B cell (primary cell): ENCODE data around the gene EFNA3. TPM values are rescaled to one million over a fixed set of nuclear protein-coding genes. Genes with fewer than 3 reads are reported as not detected.

Experiments
- ATAC-seq: fragments of 200-7000 bp; cut with Tn5 transposase; one replicate; pipeline ENCODE4 v1.10.0; 2021; ENCODE audit warnings: low read depth, mild to moderate bottlenecking, moderate number of reproducible peaks, moderate library complexity
- CTCF ChIA-PET: fragments of 350-600 bp; sonication (Branson Sonifier 250); formaldehyde crosslinking; loops from one replicate; lab custom pipeline; 2021; ENCODE audit warnings: antibody characterized with exemption, inconsistent platforms; lab: Charles Lee
- POLR2A ChIA-PET: fragments of 350-600 bp; sonication (Branson Sonifier 250); formaldehyde crosslinking; loops from one replicate; lab custom pipeline; 2021; ENCODE audit warnings: antibody characterized with exemption; lab: Charles Lee
- DNase-seq: peaks from one replicate; pipeline ENCODE4 v3.0.0; 2013
- H2AFZ ChIP-seq: 2 replicates; pipeline ENCODE4 v1.6.1; 2012; ENCODE audit warnings: mild to moderate bottlenecking, low read depth, low read length; ENCODE audit not compliant: insufficient read depth, poor library complexity, severe bottlenecking
- H3K27ac ChIP-seq, 2 donors: 1 replicate in 1 of 2; 2 replicates in 1 of 2; pipeline ENCODE4 v1.5.1; 2012 to 2013; ENCODE audit warnings: low read length in 2 of 2, mild to moderate bottlenecking in 2 of 2, moderate library complexity in 1 of 2
- H3K27me3 ChIP-seq, 4 experiments: fragments of 200-600 bp in 1 of 4; sonication (generic) in 1 of 4; replicated peaks in 1 of 4; 1 replicate in 2 of 4; 2 replicates in 2 of 4; pipeline versions ENCODE4 v1.6.1 to v1.7.0; 2013 to 2016; ENCODE audit warnings: low read length in 3 of 4, mild to moderate bottlenecking in 2 of 4, mixed read lengths in 1 of 4, moderate library complexity in 1 of 4; ENCODE audit not compliant: insufficient read depth in 4 of 4, control insufficient read depth in 3 of 4; ENCODE audit errors: control extremely low read depth in 1 of 4
- H3K36me3 ChIP-seq, 2 experiments: replicated peaks in 1 of 2; 1 replicate in 1 of 2; 2 replicates in 1 of 2; pipeline versions ENCODE4 v1.6.1 to v1.7.1; 2013; ENCODE audit warnings: low read length in 1 of 2; ENCODE audit not compliant: insufficient read depth in 2 of 2, control insufficient read depth in 1 of 2; ENCODE audit errors: control extremely low read depth in 1 of 2, extremely low read depth in 1 of 2
- H3K4me1 ChIP-seq, 2 donors: fragments of 200-600 bp in 1 of 2; sonication (generic) in 1 of 2; 1 replicate in 1 of 2; 2 replicates in 1 of 2; pipeline versions ENCODE4 v1.5.1 to v1.6.1; 2013 to 2017; ENCODE audit warnings: low read length in 2 of 2; ENCODE audit not compliant: control insufficient read depth in 2 of 2, insufficient read depth in 2 of 2
- H3K4me2 ChIP-seq: replicated peaks from 2 replicates; pipeline ENCODE3; 2012; ENCODE audit warnings: mild to moderate bottlenecking, low read depth, low read length; ENCODE audit not compliant: poor library complexity, severe bottlenecking
- H3K4me3 ChIP-seq, 5 experiments: fragments of 200-600 bp in 1 of 5; sonication (generic) in 1 of 5; 1 replicate in 3 of 5; 2 replicates in 2 of 5; pipeline versions ENCODE4 v1.5.1 to v1.7.0; 2011 to 2016; ENCODE audit warnings: low read length in 4 of 5, mild to moderate bottlenecking in 4 of 5, low read depth in 2 of 5, control low read depth in 1 of 5, moderate library complexity in 1 of 5; ENCODE audit not compliant: insufficient read depth in 1 of 5; ENCODE audit errors: control extremely low read depth in 1 of 5, extremely low read depth in 1 of 5
- H3K79me2 ChIP-seq: fragments of 200-600 bp; sonication (generic); one replicate; pipeline ENCODE4 v1.6.0; 2016; ENCODE audit warnings: low read length; ENCODE audit not compliant: control insufficient read depth, insufficient read depth
- H3K9ac ChIP-seq: fragments of 200-600 bp; sonication (generic); 2 replicates; pipeline ENCODE4 v1.6.1; 2017; ENCODE audit warnings: mild to moderate bottlenecking, low read length, moderate library complexity
- H3K9me3 ChIP-seq, 3 donors: one replicate each; pipeline versions ENCODE4 v1.6.1 to v1.7.1; 2013; ENCODE audit warnings: low read length in 2 of 3; ENCODE audit not compliant: control insufficient read depth in 2 of 3, insufficient read depth in 1 of 3; ENCODE audit errors: control extremely low read depth in 1 of 3
- H4K20me1 ChIP-seq: 2 replicates; pipeline ENCODE4 v1.6.0; 2012; ENCODE audit warnings: mild to moderate bottlenecking, low read length; ENCODE audit not compliant: insufficient read depth, control insufficient read depth, poor library complexity, severe bottlenecking
- H3K27ac Mint-ChIP-seq: one replicate; pipeline ENCODE4 v1.8.0; 2021; ENCODE audit warnings: mixed read lengths
- H3K27me3 Mint-ChIP-seq: one replicate; pipeline ENCODE4 v1.8.0; 2021; ENCODE audit warnings: mixed read lengths
- H3K4me1 Mint-ChIP-seq: one replicate; pipeline ENCODE4 v1.8.0; 2021; ENCODE audit warnings: mixed read lengths
- H3K4me3 Mint-ChIP-seq: one replicate; pipeline ENCODE4 v1.8.0; 2021; ENCODE audit warnings: mixed read lengths
- H3K9me3 Mint-ChIP-seq: one replicate; pipeline ENCODE4 v1.8.0; 2022; ENCODE audit warnings: mixed read lengths; ENCODE audit not compliant: insufficient read depth
- EZH2 ChIP-seq: IDR thresholded peaks from 2 replicates; pipeline ENCODE4 v1.6.1; 2012; ENCODE audit warnings: borderline replicate concordance, low read depth, mild to moderate bottlenecking, moderate library complexity, low read length; ENCODE audit not compliant: insufficient read depth, poor library complexity, severe bottlenecking
- WGBS: methylation state at CpG from one replicate; pipeline ENCODE4 v1.1.5; 2013; ENCODE audit warnings: missing lambda C conversion rate; ENCODE audit not compliant: insufficient coverage; 5-methylcytosine and 5-hydroxymethylcytosine counted together
- intact Hi-C: fragments of 100-400 bp; cut with micrococcal nuclease; formaldehyde crosslinking; loops from one replicate; pipeline ENCODE4 v1.10.0; 2022
- polyA plus RNA-seq: library from polyadenylated mRNA; depleted of rRNA; stranded (reverse); fragments of >200 nt; gene quantifications from 2 replicates; pipeline ENCODE4 v1.2.3, GENCODE V29; 2012
- total RNA-seq, 2 donors: library from RNA; stranded (reverse); fragments of 120-200 nt in 1 of 2; gene quantifications; 1 replicate in 1 of 2; 2 replicates in 1 of 2; pipeline versions ENCODE4 v1.2.3 to v1.2.4, GENCODE V29; 2013 to 2022
- TF ChIP-seq, protein P1 (sequence below): fragments of 200-600 bp; IDR thresholded peaks from one replicate; pipeline ENCODE4 v1.8.0; 2022; ENCODE audit warnings: antibody characterized with exemption, mild to moderate bottlenecking

EFNA3 gene
- total and polyA plus RNA-seq, 2 donors (not counting 1 experiment from before 2014, with no cell fraction given) = 1.6 to 3.2 TPM

DNA sequence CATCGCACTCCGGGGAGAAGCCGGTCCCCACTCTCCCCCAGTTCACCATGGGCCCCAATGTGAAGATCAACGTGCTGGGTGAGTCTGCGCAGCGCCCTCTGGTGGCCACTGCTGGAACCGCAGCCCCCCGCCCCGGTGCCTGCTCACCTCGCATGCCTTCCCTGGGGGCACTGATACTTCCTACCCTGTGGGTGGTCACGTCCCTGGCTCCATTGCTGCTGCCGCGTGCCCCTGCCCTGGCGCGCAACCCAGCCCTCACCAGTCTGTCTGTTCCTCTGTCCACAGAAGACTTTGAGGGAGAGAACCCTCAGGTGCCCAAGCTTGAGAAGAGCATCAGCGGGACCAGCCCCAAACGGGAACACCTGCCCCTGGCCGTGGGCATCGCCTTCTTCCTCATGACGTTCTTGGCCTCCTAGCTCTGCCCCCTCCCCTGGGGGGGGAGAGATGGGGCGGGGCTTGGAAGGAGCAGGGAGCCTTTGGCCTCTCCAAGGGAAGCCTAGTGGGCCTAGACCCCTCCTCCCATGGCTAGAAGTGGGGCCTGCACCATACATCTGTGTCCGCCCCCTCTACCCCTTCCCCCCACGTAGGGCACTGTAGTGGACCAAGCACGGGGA, 7.6 kb downstream of the EFNA3 start:
- Histone ChIP-seq H3K9me3 (peaks cover 0 to 18% (median 0%) of the 10 kb centered on the region in 3 donors), H3K4me3 (peak overlapping the region in 4 of 5 experiments; percentile 64 to 80 (median 76)), H3K27me3 (peaks cover 0 to 37% (median 29%) of the 10 kb centered on the region in 4 experiments), H3K79me2 (no peaks in the 10 kb centered on the region), H3K9ac (peak overlapping the region; percentile 85), H3K4me2 (peak overlapping the region; percentile 98), H4K20me1 (peaks cover 32% of the 10 kb centered on the region), H3K36me3 (no peaks in the 10 kb centered on the region), H2AFZ (peak overlapping the region; percentile 92), H3K27ac (no peak overlapping the region), H3K4me1 (peaks cover 48 to 51% of the 10 kb centered on the region in 2 donors)
- POLR2A ChIA-PET = interaction anchor here (0.7 to 1.5 kb wide), 3 partner anchors 35 to 87 kb away, joined by 3 to 6 read pairs (median 3); partner anchors contain the start of genes ADAM15 and KRTCAP2
- Mint-ChIP-seq H3K9me3 (no peaks in the 10 kb centered on the region), H3K27ac (peak overlapping the region; percentile 86), H3K27me3 (peaks cover 27% of the 10 kb centered on the region), H3K4me1 (peaks cover 42% of the 10 kb centered on the region), H3K4me3 (peak overlapping the region; percentile 91)
- peak; percentile 12 for ATAC-seq
- TF ChIP-seq, protein P1, sequence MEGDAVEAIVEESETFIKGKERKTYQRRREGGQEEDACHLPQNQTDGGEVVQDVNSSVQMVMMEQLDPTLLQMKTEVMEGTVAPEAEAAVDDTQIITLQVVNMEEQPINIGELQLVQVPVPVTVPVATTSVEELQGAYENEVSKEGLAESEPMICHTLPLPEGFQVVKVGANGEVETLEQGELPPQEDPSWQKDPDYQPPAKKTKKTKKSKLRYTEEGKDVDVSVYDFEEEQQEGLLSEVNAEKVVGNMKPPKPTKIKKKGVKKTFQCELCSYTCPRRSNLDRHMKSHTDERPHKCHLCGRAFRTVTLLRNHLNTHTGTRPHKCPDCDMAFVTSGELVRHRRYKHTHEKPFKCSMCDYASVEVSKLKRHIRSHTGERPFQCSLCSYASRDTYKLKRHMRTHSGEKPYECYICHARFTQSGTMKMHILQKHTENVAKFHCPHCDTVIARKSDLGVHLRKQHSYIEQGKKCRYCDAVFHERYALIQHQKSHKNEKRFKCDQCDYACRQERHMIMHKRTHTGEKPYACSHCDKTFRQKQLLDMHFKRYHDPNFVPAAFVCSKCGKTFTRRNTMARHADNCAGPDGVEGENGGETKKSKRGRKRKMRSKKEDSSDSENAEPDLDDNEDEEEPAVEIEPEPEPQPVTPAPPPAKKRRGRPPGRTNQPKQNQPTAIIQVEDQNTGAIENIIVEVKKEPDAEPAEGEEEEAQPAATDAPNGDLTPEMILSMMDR = peak; percentile 98
- no peak for TF ChIP-seq EZH2
- 11% methylated on average over 16 of the region's 24 CpGs for whole genome bisulfite sequencing
- peak; percentile 89 for DNase-seq
- CTCF ChIA-PET = interaction anchor here (0.9 to 5.5 kb wide), 15 partner anchors 9 to 606 kb away, joined by 4 to 184 read pairs (median 21); partner anchors contain the start of genes ADAM15, EFNA4, KRTCAP2 and SLC50A1
- intact Hi-C loops = loop anchor here (5.0 kb wide), 1 partner anchor 191 kb away; the partner anchor contains the start of gene HCN3
